RWPE2 (cell line): Measurements from ENCODE around the gene RAB1A.

Source experiments
- ATAC-seq: fragments of 200-7000 bp; cut with Tn5 transposase; 3 replicates; pipeline ENCODE4 v1.9.1; 2021; ENCODE audit warnings: low read depth
- DNase-seq: peaks from one replicate; pipeline ENCODE4 v3.0.0-alpha.2; 2020; ENCODE audit warnings: low spot score
- H3K27ac ChIP-seq: fragments of 450-650 bp; 2 replicates; pipeline ENCODE4 v1.5.1; 2017; ENCODE audit warnings: mild to moderate bottlenecking; ENCODE audit not compliant: poor library complexity, severe bottlenecking
- H3K27me3 ChIP-seq: fragments of 250-450 bp; sonication (Bioruptor Pico); 2 replicates; pipeline ENCODE4 v1.5.1; 2021; ENCODE audit warnings: mild to moderate bottlenecking, moderate library complexity; ENCODE audit not compliant: insufficient read depth, poor library complexity, severe bottlenecking
- H3K36me3 ChIP-seq: fragments of 250-450 bp; sonication (Bioruptor Pico); 2 replicates; pipeline ENCODE4 v1.5.1; 2020; ENCODE audit warnings: low read depth, mild to moderate bottlenecking, moderate library complexity
- H3K4me1 ChIP-seq: fragments of 250-450 bp; sonication (Bioruptor Pico); 2 replicates; pipeline ENCODE4 v1.5.1; 2021; ENCODE audit warnings: mild to moderate bottlenecking, moderate library complexity; ENCODE audit not compliant: insufficient read depth, poor library complexity, severe bottlenecking
- H3K4me3 ChIP-seq: fragments of 250-450 bp; sonication (Bioruptor Pico); 2 replicates; pipeline ENCODE4 v1.5.1; 2021; ENCODE audit warnings: mild to moderate bottlenecking, moderate library complexity; ENCODE audit not compliant: severe bottlenecking
- H3K9me3 ChIP-seq: fragments of 250-450 bp; sonication (Bioruptor Pico); 2 replicates; pipeline ENCODE4 v1.5.1; 2021; ENCODE audit warnings: mild to moderate bottlenecking, moderate library complexity; ENCODE audit not compliant: severe bottlenecking
- CTCF ChIP-seq: fragments of 450-650 bp; IDR thresholded peaks from one replicate; pipeline ENCODE4 v1.5.1; 2017; ENCODE audit warnings: mild to moderate bottlenecking, moderate library complexity; ENCODE audit not compliant: poor library complexity, severe bottlenecking

Gene RAB1A

GRCh38 chr2:65054749-65055421 lies 75.0 kb downstream of the RAB1A start:
- DNase-seq = no peak
- ATAC-seq = no peak
- no peaks in the 10 kb centered on the region for H3K9me3 ChIP-seq
- no peaks in the 10 kb centered on the region for H3K27me3 ChIP-seq
- no peak for TF ChIP-seq CTCF
- H3K4me1 ChIP-seq = peaks cover 7% of the 10 kb centered on the region
- no peak overlapping the region for H3K4me3 ChIP-seq
- H3K27ac ChIP-seq = no peak overlapping the region
- H3K36me3 ChIP-seq = no peaks in the 10 kb centered on the region

DNA sequence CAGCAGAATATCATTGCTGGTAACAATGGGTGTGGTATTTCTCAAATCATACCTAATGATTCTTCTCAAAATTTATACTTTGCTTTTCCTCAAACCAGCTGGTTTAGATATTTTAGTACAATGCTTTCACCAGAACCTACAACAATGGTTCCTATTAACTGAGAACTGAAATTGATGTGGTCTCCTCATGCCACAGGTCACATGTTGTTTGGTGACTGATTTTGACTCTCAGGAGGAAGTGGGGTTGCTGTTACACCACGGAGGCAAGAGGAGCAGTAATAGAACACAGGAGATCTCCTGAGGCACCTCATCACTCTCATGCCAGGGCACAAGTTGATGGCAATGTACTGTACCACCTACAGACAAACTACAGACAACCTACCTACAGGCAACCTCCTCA lies 76.7 kb downstream of the RAB1A start:
- ATAC-seq (no peak), DNase-seq (no peak)
- Histone ChIP-seq H3K4me1 (peaks cover 7% of the 10 kb centered on the region), H3K36me3 (no peaks in the 10 kb centered on the region), H3K4me3 (no peak overlapping the region), H3K27me3 (no peaks in the 10 kb centered on the region), H3K27ac (no peak overlapping the region), H3K9me3 (no peaks in the 10 kb centered on the region)
- TF ChIP-seq CTCF = no peak

DNA sequence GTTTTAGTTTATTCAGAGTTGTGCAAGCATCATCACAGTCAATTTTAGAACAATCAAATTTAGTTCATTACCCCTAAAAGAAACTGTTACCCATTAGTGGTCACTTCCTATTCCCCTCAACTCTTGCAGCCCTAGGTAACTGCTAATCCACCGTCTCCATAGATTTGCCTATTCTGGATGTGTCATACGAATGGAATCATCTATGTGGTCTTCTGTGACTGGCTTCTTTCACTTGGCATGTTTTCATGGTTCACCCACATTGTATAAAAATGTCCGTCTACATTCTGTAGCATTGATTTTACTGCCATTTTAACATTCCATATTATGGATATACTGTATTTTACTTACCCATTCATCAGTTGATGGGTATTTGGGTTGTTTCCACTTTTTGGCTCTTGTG lies 79.0 kb downstream of the RAB1A start:
- no peaks in the 10 kb centered on the region for H3K36me3 ChIP-seq
- no peaks in the 10 kb centered on the region for H3K4me1 ChIP-seq
- TF ChIP-seq CTCF = no peak
- no peak overlapping the region for H3K4me3 ChIP-seq
- H3K27ac ChIP-seq = no peak overlapping the region
- DNase-seq (no peak), ATAC-seq (no peak)
- H3K9me3 ChIP-seq = no peaks in the 10 kb centered on the region
- no peaks in the 10 kb centered on the region for H3K27me3 ChIP-seq

DNA sequence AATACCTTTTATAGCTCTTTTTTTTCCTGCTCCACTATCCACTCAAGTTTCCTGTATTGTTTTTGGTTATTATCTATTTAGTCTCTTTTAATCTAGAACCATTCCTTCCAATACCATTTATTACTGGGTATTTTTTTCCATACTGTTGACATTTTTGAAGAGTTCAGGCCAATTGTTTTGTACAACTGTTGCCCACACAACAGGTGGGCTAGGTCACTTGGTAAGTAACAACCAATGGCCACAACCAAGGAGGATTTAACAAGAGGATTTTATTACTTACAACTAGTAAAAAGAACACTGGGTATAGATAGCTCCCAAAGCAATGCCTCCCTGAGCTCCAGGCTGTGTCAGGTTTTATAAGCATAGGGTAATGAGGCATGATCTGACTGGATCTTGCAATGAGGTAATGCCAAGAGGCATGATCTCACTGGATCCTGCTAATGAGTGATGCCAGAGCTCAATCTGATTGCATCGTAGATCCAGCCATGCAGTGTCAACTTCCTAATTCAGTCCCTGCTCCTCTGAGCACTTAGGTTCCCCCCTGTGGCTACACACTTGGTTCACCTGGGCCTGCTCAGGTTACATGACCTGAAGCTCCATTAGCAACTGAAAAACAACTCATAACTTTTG lies 80.8 kb downstream of the RAB1A start:
- Histone ChIP-seq H3K36me3 (no peaks in the 10 kb centered on the region), H3K4me1 (no peaks in the 10 kb centered on the region), H3K4me3 (no peak overlapping the region), H3K27me3 (no peaks in the 10 kb centered on the region), H3K9me3 (no peaks in the 10 kb centered on the region), H3K27ac (no peak overlapping the region)
- ATAC-seq (peak; percentile 31; the same call in 1 of the 3 replicates), DNase-seq (no peak)
- no peak for TF ChIP-seq CTCF
